Activated gamma-delta T cell treated with Interleukin-2 at 50 U/mL for 16 hours (primary cell): ENCODE data around the gene TBC1D24.
A peak's percentile ranks its signal among the peaks of the same experiment; 100 is the strongest.
"Not testable (repeated sequence)": the region's sequence is repeated elsewhere in the genome, so short reads cannot be mapped to it uniquely, and the experiment has no call there.

Experiments
- DNase-seq: peaks from one replicate; pipeline ENCODE4 v3.0.0-alpha.2; 2020

TBC1D24 gene

GRCh38 chr16:2533912-2534311 lies 59.0 kb downstream of the TBC1D24 start:
- no peak for DNase-seq

DNA sequence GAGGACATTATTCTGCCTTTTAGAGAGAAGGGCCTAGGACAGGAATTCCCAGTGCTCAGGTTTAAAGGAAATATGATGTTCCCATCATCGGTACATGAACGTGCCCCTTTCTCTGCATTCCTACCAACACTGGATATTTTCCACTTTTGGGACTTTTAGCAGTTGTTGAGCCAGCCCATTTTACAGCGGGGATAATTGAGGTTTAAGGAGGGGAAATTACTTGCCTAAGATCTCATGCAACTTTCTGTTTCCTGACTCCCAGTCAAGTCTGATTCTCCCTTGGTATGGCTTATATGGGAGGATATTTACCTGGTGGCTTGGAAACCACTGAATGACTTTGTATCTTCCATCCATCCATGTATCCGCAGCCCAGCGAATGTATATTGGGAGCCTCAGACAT lies 59.4 kb downstream of the TBC1D24 start:
- not testable (repeated sequence) for DNase-seq

GRCh38 chr16:2535625-2536013 lies 60.7 kb downstream of the TBC1D24 start:
- DNase-seq = no peak

DNA sequence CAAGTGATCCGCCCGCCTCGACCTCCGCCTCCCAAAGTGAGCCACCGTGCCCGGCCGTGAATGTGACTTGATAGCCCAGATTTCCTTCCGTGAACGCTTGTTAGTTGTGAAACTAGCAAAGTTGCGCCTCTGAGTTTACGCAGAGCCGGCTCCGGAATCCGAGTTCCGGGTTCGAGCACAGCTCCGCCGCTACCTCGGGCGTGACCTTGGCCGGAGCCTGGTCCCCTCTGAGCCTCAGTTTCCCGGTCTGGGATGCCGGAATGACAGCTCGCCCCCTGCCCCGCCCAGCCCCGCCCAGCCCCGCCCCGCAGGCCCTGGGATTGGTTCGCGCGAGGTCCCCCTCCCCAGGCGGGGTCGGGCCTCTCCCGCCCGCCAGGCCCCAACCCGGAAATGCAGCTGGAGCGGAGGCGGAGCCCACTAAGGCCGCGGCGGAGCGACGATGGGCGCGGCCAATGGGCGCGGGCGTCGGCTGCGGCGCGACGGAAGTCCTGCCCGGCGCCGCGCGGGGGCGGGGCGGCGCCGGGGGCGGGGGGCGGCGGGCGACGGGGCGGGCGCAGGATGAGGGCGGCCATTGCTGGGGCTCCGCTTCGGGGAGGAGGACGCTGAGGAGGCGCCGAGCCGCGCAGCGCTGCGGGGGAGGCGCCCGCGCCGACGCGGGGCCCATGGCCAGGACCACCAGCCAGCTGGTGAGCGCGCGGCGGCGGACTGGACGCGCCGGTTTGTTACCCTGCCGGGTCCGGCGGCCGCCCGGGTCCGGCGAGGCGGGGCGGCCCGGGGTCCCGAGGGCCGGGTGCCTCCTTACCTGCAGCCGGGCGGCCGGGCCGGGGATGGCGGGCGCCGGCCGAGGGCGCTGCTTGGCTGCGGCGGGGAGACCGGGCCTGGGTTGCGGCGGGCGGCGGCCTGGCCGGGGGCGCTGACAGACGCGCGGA lies 62.8 kb downstream of the TBC1D24 start, which contains the start of gene PDPK1:
Gene PDPK1 (plus strand): TSS at position 571 of the 929 bp plus-strand sequence. CDS start 92 bp downstream, at position 663.
- peak; percentile 91 for DNase-seq

- not testable (repeated sequence) for DNase-seq
Measured at GRCh38 chr16:2539192-2539844, 64.4 kb downstream of the TBC1D24 start.

DNA sequence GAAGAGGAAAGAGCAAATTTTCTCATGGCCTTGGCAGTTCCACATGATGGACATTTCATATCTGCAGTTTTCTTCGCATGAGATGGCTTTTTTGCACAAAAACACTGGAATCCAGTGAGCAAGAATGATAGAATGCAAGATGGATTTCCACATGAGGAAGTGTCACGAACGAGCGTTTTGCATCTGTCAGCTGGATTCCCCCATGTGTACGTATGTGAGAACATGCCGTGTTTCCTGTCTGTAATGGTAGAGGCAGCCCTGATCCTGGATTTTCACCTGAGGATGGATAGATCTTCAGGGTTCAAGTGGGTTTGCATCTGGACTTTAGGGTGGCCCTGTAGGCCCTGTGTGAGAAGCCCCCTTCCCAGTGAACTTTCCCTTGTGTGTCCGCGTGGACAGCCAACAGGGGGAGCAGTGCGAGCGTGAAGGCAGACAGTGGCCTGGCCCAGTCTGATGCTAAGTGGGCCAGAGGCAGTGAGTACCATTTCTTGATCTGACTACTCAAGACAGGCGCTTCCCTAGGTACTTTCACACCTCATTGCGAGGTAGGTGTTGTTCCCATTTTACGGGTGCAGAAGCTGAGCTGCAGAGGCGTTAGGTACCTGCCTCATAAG lies 65.0 kb downstream of the TBC1D24 start:
- not testable (repeated sequence) for DNase-seq

DNA sequence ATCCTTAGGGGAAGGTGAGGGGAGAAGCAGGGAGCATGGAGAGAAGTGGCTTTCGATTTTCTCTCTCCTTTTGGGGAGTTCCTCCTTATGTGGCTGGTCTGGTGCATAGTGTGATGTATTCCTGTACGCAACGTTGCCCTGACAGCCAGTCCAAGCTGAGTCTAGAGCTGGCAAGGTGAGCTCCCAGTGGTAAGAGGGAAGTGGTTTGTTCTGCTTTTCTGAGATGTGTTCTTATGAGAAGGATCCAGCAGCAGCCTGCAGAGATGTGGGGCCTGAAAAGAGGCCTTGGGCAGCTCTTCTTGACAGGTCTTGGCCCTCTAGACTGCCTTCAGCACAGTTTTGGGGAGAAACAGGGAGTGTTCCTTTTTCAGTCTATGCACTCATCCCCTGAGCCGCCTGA lies 66.0 kb downstream of the TBC1D24 start:
- not testable (repeated sequence) for DNase-seq

GRCh38 chr16:2541409-2541808 lies 66.5 kb downstream of the TBC1D24 start:
- DNase-seq = not testable (repeated sequence)

DNA sequence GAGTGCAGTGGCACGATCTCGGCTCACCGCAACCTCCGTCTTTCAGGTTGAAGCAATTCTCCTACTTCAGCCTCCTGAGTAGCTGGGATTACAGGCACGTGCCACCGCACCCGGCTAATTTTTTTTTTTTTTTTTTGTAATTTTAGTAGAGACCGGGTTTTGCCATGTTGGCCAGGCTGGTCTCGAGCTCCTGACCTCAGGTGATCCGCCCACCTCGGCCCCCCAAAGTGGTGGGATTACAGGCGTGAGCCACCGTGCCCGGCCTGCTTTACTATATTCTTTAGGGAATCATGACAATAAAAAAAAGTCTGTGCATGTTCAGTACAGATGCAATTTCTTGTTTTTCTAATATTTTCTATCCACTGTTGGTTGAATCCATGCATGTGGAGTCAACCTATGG lies 68.8 kb downstream of the TBC1D24 start:
- not testable (repeated sequence) for DNase-seq

DNA sequence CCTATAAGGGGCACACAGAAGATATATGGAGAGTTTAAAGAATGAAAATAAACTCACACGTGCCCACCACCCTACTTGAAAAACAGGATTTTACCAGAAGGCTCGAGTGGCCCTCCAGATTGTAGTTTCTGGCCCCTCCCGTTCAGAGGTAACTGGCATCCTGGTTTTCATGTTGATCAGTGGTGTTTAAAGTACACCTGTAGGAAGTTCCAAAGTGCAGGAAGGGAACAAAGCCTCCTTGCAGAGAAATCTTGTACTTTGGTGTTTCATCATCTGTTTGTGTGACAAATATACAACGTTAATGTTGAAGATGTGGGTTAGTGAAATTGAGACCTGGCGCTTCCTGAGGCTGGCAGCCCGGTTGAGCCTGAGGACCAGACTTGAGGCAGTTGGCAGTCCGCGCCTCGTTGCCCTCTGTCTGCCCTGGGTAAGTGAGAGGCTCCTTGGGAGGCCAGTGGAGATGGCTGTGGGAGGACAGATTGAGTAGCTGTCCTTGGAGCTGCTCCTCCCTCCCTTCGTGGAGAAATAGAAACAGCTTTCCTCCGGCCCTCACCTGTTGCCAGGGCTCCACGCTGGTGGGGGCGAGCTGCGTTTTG lies 75.5 kb downstream of the TBC1D24 start:
- not testable (repeated sequence) for DNase-seq

- DNase-seq = not testable (repeated sequence)
Measured at GRCh38 chr16:2551420-2551889, 76.5 kb downstream of the TBC1D24 start.

DNA sequence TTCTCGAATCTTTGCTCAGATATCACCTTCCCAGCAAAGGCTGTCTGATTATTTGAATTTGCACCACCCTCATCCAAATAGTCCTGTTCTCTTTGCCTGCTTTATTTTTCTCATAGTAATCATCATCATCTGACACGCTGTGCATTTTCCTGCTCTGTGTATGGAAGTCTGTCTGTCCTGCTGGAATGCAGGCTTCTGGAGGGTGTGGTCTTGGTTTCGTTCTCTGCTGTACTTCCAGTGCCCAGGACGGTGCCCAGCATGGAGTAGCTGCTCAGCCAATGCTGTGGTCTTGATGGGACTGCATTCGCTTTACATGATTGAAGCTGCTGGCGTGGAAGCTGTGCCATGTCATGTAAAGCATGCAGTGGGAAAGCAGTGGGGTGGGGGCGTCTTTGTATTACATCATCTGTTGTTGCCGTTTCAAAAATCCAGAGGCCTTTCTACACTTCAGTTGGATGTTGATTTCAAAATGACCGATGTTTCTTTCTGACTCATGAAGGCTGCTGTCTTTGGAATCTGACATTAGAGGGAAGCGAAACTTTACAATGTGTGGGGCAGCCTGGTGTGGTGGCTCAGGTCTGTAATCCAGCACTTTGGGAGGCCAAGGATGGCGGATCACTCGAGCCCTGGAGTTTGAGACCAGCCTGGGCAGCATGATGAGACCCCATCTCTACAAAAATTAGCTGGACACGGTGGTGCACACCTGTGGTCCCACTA lies 79.9 kb downstream of the TBC1D24 start:
- DNase-seq = not testable (repeated sequence)
